ENCODE results near the gene PRR5L. TPM values are rescaled to one million over a fixed set of nuclear protein-coding genes. Genes with fewer than 3 reads are reported as not detected.
"Not testable (repeated sequence)": the region's sequence is repeated elsewhere in the genome, so short reads cannot be mapped to it uniquely, and the experiment has no call there.

Gene PRR5L
- total RNA-seq, 3 donors from 2014 or later, result 5.1 to 10.0 (median 8.5) TPM

- Mint-ChIP-seq H3K36me3 (ENCODE audit: insufficient read depth) (no peaks in the 10 kb centered on the region), H3K4me1 (ENCODE audit: low read depth) (no peaks in the 10 kb centered on the region)
- ATAC-seq, result no peak
These were observed 4.6 kb downstream of the PRR5L start for GRCh38 chr11:36300650-36301049.

DNA sequence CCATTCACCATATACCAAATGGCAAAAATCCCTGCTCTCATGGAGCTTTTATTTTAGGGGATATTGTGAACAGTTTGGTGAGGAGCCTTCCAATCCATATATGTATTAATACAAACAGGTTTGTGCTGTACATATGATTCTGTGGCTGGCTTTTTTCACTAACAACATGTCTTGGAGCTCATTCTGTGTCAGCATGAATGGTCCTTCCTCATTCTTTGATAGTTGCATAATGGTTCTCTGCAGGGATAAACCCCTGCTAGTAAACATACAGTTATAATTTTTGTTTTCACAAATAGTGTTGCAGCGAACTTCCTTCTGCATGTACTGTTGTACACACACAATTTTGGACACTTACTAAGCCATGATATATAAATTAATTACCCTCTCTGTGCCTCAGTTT, 8.3 kb downstream of the PRR5L start:
- Mint-ChIP-seq H3K36me3 (ENCODE audit: insufficient read depth) (no peaks in the 10 kb centered on the region), H3K27me3 (ENCODE audit: low read depth) (peaks cover 10% of the 10 kb centered on the region), H3K4me3 (no peak overlapping the region), H3K4me1 (ENCODE audit: low read depth) (peaks cover 2% of the 10 kb centered on the region), H3K9me3 (no peaks in the 10 kb centered on the region)
- ATAC-seq (no peak), DNase-seq (no peak)

More at GRCh38 chr11:36300650-36301049, 4.6 kb downstream of the PRR5L start:
- Mint-ChIP-seq H3K27me3 (ENCODE audit: low read depth) (peaks cover 3% of the 10 kb centered on the region), H3K9me3 (no peaks in the 10 kb centered on the region), H3K4me3 (no peak overlapping the region)
- no peak for DNase-seq

DNA sequence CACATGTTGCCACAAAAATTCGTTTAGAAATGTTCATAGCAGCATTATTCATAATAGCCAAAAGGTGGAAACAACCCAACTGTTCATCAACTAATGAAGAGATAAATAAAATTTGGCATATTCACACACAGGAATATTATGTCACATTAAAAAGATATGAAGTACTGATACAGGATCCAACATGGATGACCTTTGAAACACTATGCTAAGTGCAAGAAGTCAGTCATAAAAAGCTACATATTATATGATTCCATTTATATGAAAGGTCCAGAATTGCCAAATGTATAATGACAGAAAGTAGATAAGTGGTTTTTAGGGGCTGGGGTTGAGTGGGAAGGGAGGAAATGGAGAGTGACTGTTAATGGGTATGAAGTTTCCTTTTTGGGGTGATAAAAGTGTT, 9.0 kb downstream of the PRR5L start:
- peaks cover 11% of the 10 kb centered on the region for H3K27me3 Mint-ChIP-seq (ENCODE audit: low read depth)
- DNase-seq (no peak), ATAC-seq (no peak)
- no peaks in the 10 kb centered on the region for H3K36me3 Mint-ChIP-seq (ENCODE audit: insufficient read depth)
- H3K9me3 Mint-ChIP-seq, result no peaks in the 10 kb centered on the region
- H3K4me3 Mint-ChIP-seq, result no peak overlapping the region
- peaks cover 2% of the 10 kb centered on the region for H3K4me1 Mint-ChIP-seq (ENCODE audit: low read depth)

DNA sequence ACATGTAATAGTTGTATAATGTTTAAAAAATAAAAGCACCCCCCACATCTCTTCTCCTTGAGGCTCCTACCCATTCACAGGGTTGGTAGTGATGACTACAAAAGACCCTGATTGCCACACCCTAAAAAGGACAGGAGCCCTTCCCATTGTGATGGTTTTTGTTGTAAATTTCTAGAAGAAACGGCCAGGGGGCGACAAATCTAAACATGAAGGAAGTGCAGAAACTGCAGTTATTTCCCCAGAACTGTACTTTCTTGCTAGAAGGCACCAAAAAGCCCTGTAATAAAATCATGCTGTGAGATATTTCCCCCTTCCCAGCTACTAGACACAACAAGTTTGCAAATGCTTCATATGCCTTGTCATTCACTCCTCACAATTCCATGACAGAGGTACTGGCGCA, 10.8 kb downstream of the PRR5L start:
- Mint-ChIP-seq H3K9me3 (no peaks in the 10 kb centered on the region), H3K27me3 (ENCODE audit: low read depth) (peaks cover 16% of the 10 kb centered on the region), H3K4me3 (no peak overlapping the region), H3K4me1 (ENCODE audit: low read depth) (peaks cover 2% of the 10 kb centered on the region), H3K36me3 (ENCODE audit: insufficient read depth) (no peaks in the 10 kb centered on the region)
- ATAC-seq, result no peak
- no peak for DNase-seq

DNA sequence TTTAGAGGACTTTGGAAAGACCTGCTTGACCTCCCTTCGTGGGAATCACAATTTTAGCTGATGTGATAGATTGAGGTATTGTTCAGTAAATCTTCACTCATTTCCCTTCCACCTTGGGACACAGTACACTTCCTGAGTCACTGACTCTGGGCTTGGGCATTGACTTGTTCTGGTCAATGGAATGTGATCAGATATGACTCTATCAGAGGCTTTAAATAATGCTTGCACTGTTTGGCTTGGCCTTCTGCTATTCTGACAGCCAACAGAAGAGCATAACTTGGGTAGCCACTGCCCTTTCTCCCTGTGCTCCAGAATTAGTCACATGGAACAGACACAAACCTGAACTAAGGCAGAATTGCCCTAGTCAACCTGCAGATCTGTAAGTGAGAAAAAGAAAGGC, 12.5 kb downstream of the PRR5L start:
- no peak for DNase-seq
- H3K36me3 Mint-ChIP-seq (ENCODE audit: insufficient read depth), result no peaks in the 10 kb centered on the region
- peaks cover 16% of the 10 kb centered on the region for H3K27me3 Mint-ChIP-seq (ENCODE audit: low read depth)
- no peak for ATAC-seq
- no peak overlapping the region for H3K4me3 Mint-ChIP-seq
- H3K9me3 Mint-ChIP-seq, result no peaks in the 10 kb centered on the region
- H3K4me1 Mint-ChIP-seq (ENCODE audit: low read depth), result peaks cover 2% of the 10 kb centered on the region

- ATAC-seq, result no peak
- Mint-ChIP-seq H3K27me3 (ENCODE audit: low read depth) (peaks cover 19% of the 10 kb centered on the region), H3K4me1 (ENCODE audit: low read depth) (peaks cover 2% of the 10 kb centered on the region), H3K36me3 (ENCODE audit: insufficient read depth) (no peaks in the 10 kb centered on the region), H3K4me3 (no peak overlapping the region), H3K9me3 (no peaks in the 10 kb centered on the region)
- DNase-seq, result no peak
These were observed 13.7 kb downstream of the PRR5L start for GRCh38 chr11:36309779-36310178.

GRCh38 chr11:36311926-36312595, 16.0 kb downstream of the PRR5L start:
- Mint-ChIP-seq H3K4me3 (no peak overlapping the region), H3K4me1 (ENCODE audit: low read depth) (no peaks in the 10 kb centered on the region), H3K9me3 (no peaks in the 10 kb centered on the region), H3K36me3 (ENCODE audit: insufficient read depth) (no peaks in the 10 kb centered on the region), H3K27me3 (ENCODE audit: low read depth) (peaks cover 23% of the 10 kb centered on the region)
- DNase-seq, result no peak
- no peak for ATAC-seq

GRCh38 chr11:36312611-36313472, 16.8 kb downstream of the PRR5L start:
- no peaks in the 10 kb centered on the region for H3K4me1 Mint-ChIP-seq (ENCODE audit: low read depth)
- no peaks in the 10 kb centered on the region for H3K36me3 Mint-ChIP-seq (ENCODE audit: insufficient read depth)
- H3K4me3 Mint-ChIP-seq, result no peak overlapping the region
- no peaks in the 10 kb centered on the region for H3K9me3 Mint-ChIP-seq
- ATAC-seq, result no peak
- no peak for DNase-seq
- H3K27me3 Mint-ChIP-seq (ENCODE audit: low read depth), result peaks cover 29% of the 10 kb centered on the region

GRCh38 chr11:36313750-36314433, 17.8 kb downstream of the PRR5L start:
- DNase-seq, result no peak
- H3K9me3 Mint-ChIP-seq, result no peaks in the 10 kb centered on the region
- H3K36me3 Mint-ChIP-seq (ENCODE audit: insufficient read depth), result no peaks in the 10 kb centered on the region
- peaks cover 29% of the 10 kb centered on the region for H3K27me3 Mint-ChIP-seq (ENCODE audit: low read depth)
- no peak overlapping the region for H3K4me3 Mint-ChIP-seq
- no peaks in the 10 kb centered on the region for H3K4me1 Mint-ChIP-seq (ENCODE audit: low read depth)
- ATAC-seq, result no peak

DNA sequence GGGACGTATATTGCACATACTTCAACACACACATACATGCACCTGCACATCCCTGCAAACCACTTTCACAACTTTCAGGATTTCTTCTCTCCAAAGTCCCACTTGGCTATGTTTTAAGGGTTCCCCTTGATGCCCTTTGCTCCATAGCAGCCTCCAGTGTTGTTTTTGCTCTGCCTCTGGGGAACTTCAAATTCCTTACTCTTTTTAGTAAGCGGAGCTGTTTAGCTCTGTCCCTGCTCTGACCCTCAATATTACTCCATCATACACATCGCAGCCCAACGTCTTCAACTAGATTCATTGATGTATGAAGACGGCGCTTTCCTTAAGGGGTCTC, 18.3 kb downstream of the PRR5L start:
- no peaks in the 10 kb centered on the region for H3K9me3 Mint-ChIP-seq
- ATAC-seq, result no peak
- H3K4me1 Mint-ChIP-seq (ENCODE audit: low read depth), result no peaks in the 10 kb centered on the region
- H3K4me3 Mint-ChIP-seq, result no peak overlapping the region
- DNase-seq, result no peak
- peaks cover 27% of the 10 kb centered on the region for H3K27me3 Mint-ChIP-seq (ENCODE audit: low read depth)
- no peaks in the 10 kb centered on the region for H3K36me3 Mint-ChIP-seq (ENCODE audit: insufficient read depth)

DNA sequence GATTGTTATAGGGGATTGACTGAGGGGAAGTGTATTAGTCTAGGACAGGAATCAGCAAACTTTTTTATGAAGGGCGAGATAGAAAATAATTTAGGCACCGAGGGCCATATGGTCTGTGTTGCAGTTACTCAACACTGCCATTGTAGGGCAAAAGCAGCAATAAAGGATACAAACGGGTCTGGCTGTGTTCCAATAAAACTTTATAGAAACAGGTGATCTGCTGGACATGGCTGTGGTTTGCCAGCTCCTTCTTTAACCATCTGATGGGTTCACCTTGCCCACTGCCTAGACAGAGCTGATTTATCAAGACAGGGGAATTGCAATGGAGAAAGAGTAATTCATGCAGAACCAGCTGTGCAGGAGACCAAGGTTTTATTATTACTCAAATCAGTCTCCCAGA, 20.0 kb downstream of the PRR5L start:
- ATAC-seq, result no peak
- H3K4me3 Mint-ChIP-seq, result no peak overlapping the region
- no peaks in the 10 kb centered on the region for H3K9me3 Mint-ChIP-seq
- H3K4me1 Mint-ChIP-seq (ENCODE audit: low read depth), result peaks cover under 1% of the 10 kb centered on the region
- no peak for DNase-seq
- H3K27me3 Mint-ChIP-seq (ENCODE audit: low read depth), result peaks cover 24% of the 10 kb centered on the region
- no peaks in the 10 kb centered on the region for H3K36me3 Mint-ChIP-seq (ENCODE audit: insufficient read depth)

DNA sequence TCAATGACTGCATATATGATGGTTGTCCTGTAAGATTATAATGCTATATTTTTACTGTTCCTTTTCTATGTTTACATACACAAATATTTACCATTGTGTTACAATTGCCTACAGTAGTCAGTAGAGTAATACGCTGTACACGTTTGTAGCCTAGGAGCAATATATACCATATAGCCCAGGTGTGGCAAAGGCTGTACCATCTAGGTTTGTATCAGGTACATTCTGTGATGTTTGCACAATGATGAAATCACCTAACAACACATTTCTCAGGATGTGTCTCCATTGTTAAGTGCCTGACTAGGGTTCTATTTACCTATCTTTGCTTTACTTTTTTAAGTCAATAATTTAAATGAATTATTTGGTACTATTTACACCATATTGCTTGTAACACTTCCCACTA, 21.9 kb downstream of the PRR5L start:
- H3K27me3 Mint-ChIP-seq (ENCODE audit: low read depth), result peaks cover 22% of the 10 kb centered on the region

GRCh38 chr11:36324956-36325355, 28.9 kb downstream of the PRR5L start:
- ATAC-seq; H3K9me3 Mint-ChIP-seq; H3K4me3 Mint-ChIP-seq; H3K27me3 Mint-ChIP-seq (ENCODE audit: low read depth); H3K4me1 Mint-ChIP-seq (ENCODE audit: low read depth); H3K36me3 Mint-ChIP-seq (ENCODE audit: insufficient read depth); DNase-seq: not testable (repeated sequence)

More for the DNA sequence above, 21.9 kb downstream of the PRR5L start:
- H3K36me3 Mint-ChIP-seq (ENCODE audit: insufficient read depth), result no peaks in the 10 kb centered on the region
- no peak overlapping the region for H3K4me3 Mint-ChIP-seq
- no peak for ATAC-seq
- peaks cover 5% of the 10 kb centered on the region for H3K4me1 Mint-ChIP-seq (ENCODE audit: low read depth)
- no peaks in the 10 kb centered on the region for H3K9me3 Mint-ChIP-seq
- DNase-seq, result no peak

GRCh38 chr11:36325403-36325802, 29.3 kb downstream of the PRR5L start:
- H3K9me3 Mint-ChIP-seq; H3K36me3 Mint-ChIP-seq (ENCODE audit: insufficient read depth); H3K27me3 Mint-ChIP-seq (ENCODE audit: low read depth); H3K4me1 Mint-ChIP-seq (ENCODE audit: low read depth); H3K4me3 Mint-ChIP-seq; DNase-seq; ATAC-seq: not testable (repeated sequence)
